Bone marrow (tissue), 2 donors: ENCODE measurements around the gene CREB5.
"Not testable (repeated sequence)": the region's sequence is repeated elsewhere in the genome, so short reads cannot be mapped to it uniquely, and the experiment has no call there.

Experiments used
- DNase-seq, 2 donors: peaks; one replicate each; lab custom pipeline; 2025; lab: John Stamatoyannopoulos, UW

CREB5 gene

GRCh38 chr7:28581351-28581750 is 169.0 kb downstream of the CREB5 start:
- no peak for DNase-seq

DNA sequence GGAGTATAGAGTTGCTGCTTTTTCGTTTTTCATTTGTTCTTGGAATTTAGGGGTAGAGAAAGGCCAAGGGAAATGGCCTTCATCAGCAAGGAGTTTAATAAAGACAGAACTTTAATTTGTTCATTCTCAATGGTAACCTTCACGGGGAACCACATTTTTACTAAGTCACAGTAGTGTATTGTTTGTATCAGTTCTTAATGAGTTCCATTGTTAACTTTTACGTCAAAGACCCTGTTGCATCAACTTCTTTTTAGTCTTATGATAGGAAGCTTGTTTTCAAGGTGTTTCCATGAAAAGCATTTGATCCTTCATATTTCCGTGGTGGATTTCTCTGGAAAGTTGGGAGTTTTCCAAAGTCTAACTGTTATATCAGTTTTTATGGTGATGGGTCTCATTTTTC is 169.9 kb downstream of the CREB5 start:
- DNase-seq = no peak

- DNase-seq = no peak
Observed at GRCh38 chr7:28584235-28584634, 171.9 kb downstream of the CREB5 start.

- DNase-seq = no peak
Observed at GRCh38 chr7:28586736-28587135, 174.4 kb downstream of the CREB5 start.

- no peak for DNase-seq
Observed at GRCh38 chr7:28587211-28587610, 174.9 kb downstream of the CREB5 start.

DNA sequence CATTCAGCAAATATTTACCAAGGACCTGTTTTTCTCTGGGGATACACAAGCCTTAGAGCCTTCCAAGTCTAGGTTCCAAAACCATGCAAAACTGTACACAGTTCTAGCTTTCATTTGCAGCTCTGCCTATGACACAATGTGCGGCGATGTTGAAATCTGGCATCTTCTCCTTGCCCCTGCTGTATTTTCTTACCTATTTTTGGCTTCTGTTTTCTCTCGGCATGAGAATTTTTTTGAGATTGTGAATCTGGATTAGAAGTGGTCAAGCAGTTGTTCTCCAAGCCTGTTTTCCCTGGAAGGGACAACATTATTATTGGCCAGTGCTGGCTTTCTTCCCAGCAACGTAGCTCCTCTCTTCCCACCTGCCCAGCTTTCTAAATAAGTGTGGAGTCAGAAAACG is 176.3 kb downstream of the CREB5 start:
- no peak for DNase-seq

DNA sequence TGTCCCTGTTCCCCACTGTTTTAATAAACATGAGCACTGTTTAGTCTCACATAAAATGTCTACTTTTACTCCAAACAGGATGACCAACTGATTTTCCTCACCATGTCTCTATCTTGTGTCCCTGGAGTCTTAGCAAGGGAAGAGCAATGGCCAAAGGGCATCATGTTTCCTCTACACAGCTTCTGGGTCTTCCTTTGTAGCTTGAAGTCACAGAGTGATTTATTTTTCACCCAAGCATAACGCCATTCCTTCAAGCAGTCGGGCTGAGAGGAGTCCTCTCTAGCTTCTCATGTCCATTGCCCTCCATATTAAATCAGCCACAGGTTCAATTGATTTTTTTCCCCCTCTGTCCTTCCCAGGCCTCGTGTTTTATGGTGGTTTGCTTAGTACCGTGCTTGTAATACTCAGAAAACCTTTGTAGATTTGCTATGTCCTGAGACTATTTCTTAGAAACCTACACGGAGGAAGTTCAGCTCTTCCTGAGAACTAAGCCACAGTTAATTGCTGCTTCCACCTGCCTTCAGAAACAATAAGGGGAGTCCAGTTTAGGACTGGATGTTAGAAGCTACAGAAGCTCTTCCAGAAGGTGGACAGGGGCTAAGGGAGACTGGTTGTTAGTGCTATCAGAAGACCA is 178.8 kb downstream of the CREB5 start:
- DNase-seq = no peak

DNA sequence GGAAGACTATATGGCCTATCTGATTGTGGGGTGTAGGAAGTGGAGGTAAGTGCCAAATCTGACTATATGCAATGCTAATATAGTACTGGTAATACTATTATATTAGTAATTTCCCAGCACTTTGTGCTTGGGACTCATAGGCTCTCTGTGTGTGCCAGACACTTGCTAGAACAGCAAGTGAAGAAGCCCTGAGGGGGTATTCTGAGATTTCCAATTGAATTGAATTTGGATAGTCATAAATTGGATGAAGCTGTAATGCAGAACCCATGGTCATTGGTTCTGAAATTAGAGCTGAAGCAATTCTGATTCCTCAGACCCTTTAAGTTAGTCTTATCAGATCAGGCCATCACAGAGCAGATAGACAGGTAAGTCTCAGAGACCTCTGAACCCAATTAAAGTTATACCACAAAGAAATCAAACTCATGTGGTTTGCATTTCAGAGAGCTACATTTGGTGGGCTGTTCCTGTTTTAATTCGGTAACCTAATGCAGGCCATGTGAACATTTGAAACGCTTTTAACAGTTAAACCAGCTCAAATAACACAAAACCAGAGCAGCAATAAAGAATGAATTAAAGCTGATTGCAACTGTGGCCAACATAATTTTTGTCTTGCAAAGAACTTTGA is 179.5 kb downstream of the CREB5 start:
- DNase-seq = no peak

GRCh38 chr7:28592861-28593260 is 180.5 kb downstream of the CREB5 start:
- no peak for DNase-seq

GRCh38 chr7:28595076-28595475 is 182.8 kb downstream of the CREB5 start:
- DNase-seq = no peak

DNA sequence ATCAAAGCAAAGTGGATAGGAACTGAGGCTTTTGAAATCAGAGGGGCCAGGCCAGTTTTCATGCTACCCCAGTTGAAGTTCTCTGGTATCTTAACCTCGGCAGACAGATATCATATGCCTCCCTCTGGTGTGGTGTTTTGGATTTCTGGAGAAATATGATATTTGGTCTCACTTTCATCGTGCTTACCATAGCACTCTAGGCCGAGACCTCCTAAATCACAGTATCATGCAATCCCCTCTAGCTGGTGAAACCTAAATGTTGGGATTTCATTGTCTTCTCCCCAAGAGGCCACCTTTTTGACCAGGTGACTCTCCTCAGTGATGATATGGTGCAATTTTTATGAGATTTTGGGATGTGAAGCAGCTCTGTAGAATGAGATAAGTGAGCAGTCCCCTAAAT is 183.5 kb downstream of the CREB5 start:
- no peak for DNase-seq

- DNase-seq = no peak
Observed at GRCh38 chr7:28596245-28596935, 184.1 kb downstream of the CREB5 start.

DNA sequence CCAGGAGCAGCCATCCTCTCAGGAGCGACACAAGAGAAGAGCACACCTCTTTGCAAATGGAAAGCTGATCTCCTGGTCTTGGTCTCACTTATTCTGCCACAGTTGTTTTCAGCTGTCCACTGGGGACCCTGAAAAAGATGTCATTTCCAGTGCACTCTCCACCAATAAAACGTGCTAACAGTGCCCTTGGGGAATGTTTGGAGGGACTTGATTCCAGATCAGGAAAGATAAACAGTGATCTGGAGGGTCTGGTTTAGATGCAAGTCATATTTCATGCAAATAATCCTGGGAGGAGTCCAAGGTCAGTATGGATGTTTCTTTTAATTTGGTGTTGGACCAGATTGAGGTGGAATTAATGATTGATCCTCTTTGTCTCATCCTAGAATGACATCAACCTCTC is 185.0 kb downstream of the CREB5 start:
- no peak for DNase-seq

GRCh38 chr7:28598037-28598436 is 185.7 kb downstream of the CREB5 start:
- DNase-seq = not testable (repeated sequence)

DNA sequence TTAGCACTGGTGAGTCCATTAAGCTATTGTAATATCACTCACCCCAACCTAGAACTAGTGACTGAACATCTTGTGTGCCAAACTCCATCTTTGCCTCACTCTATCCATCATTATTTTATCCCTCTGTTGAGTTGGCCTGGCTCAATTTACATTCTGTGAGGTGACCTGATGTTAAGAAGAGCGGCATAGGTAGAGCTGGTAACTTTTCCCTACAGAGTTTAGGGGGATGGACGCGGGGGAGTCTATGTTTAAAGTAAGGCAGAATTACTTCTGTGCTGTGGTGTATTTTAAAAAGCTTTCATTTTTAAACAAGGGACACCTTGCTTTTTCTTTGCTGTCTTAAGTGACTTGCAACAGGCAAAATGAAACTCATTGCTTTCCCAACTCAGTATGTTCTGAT is 186.3 kb downstream of the CREB5 start:
- DNase-seq = no peak

DNA sequence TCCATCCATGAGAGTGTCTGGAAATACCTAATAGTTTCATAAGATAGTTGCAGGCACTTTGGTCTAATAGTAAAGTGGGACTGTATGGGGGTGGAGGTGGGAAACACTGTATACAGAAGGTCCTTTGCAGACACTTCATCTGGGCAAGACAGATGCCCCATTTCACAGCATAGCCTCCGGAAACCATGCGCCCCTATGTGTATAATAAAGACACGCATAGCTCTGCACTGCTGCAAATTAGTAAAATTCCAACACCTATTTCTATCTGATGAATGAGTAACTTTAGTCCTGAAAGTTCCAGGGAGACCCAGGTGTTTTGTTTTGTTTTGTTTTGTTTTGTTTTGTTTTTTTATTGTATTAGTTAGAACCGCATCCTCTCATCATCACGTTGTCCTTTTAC is 187.1 kb downstream of the CREB5 start:
- no peak for DNase-seq

GRCh38 chr7:28602282-28602681 is 190.0 kb downstream of the CREB5 start:
- no peak for DNase-seq

GRCh38 chr7:28605427-28606085 is 193.2 kb downstream of the CREB5 start:
- DNase-seq = no peak

GRCh38 chr7:28606421-28606820 is 194.1 kb downstream of the CREB5 start:
- no peak for DNase-seq

DNA sequence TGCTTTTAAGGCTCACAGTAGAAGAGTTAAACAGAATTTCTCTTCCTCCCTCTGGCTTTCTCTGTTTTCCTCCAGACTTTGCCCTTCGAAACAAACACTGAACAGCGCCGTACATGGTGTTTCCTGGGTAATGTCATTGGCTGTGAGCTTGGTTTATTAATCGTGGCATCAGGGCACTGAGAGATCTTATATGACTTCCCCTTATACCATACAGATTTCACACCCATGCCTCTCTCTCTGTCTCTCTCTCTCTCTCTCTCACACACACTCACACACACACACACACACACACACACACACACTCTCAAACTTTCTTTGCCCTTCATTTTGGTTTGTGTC is 195.5 kb downstream of the CREB5 start:
- no peak for DNase-seq

- DNase-seq = no peak
Observed at GRCh38 chr7:28608237-28608656, 195.9 kb downstream of the CREB5 start.

DNA sequence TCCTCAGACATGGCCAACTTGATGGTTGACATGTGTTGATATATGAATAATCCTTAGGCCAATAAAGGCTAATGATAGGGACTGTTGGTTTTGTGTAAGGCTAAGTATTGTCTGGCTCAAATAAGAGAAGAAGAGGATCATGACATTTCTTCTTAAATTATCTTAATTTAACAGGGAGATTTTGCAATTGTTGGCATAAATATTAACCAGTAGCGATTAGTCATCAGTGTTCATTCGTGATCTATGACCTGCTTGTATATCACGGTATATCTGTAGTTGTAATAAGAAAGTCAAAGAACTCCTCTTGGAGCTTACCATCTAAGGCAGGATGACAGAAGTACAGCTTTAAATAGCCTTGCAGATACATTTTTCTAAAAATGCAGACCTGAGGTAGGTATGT is 196.4 kb downstream of the CREB5 start:
- DNase-seq = no peak

DNA sequence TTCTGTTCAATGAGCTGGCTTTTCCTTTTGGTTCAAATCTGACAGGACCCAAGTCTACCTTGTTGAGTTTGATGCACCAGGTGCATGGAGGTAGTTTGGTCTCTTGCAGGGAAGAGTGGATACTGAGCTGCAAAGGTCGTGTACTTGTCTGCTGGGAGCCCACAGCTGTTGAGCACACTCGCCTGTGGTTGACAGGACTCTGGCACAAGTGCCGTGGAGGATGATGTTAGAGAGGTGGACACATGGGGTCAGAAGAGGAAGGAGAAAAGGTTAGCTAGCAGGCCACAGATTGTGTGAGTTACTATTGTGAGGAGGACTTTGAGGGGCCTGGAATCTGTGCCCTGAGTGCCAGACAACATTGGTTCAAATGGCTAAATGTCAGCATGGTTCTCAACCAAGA is 197.3 kb downstream of the CREB5 start:
- no peak for DNase-seq
